BE2C (cell line): ENCODE data around the gene ELOVL6.

ENCODE experiments used
- DNase-seq: peaks from one replicate; pipeline ENCODE4 v3.0.0-alpha.2; 2020
- H3K27me3 ChIP-seq: fragments of 250-450 bp; sonication (Bioruptor Pico); 2 replicates; pipeline ENCODE4 v1.5.1; 2020; ENCODE audit warnings: mild to moderate bottlenecking
- H3K36me3 ChIP-seq: fragments of 250-450 bp; sonication (Bioruptor Pico); 2 replicates; pipeline ENCODE4 v1.5.1; 2020; ENCODE audit warnings: mild to moderate bottlenecking
- H3K4me1 ChIP-seq: fragments of 250-450 bp; sonication (Bioruptor Pico); 2 replicates; pipeline ENCODE4 v1.5.1; 2020
- H3K4me3 ChIP-seq: 2 replicates; pipeline ENCODE4 v1.5.1; 2011; ENCODE audit warnings: low read depth, low read length
- H3K9me3 ChIP-seq: fragments of 250-450 bp; sonication (Bioruptor Pico); 2 replicates; pipeline ENCODE4 v1.5.1; 2020
- TF ChIP-seq, protein P1 (sequence below): IDR thresholded peaks from 2 replicates; pipeline ENCODE4 v1.5.1; 2012; ENCODE audit warnings: mild to moderate bottlenecking, low read depth, low read length

The ELOVL6 gene

DNA sequence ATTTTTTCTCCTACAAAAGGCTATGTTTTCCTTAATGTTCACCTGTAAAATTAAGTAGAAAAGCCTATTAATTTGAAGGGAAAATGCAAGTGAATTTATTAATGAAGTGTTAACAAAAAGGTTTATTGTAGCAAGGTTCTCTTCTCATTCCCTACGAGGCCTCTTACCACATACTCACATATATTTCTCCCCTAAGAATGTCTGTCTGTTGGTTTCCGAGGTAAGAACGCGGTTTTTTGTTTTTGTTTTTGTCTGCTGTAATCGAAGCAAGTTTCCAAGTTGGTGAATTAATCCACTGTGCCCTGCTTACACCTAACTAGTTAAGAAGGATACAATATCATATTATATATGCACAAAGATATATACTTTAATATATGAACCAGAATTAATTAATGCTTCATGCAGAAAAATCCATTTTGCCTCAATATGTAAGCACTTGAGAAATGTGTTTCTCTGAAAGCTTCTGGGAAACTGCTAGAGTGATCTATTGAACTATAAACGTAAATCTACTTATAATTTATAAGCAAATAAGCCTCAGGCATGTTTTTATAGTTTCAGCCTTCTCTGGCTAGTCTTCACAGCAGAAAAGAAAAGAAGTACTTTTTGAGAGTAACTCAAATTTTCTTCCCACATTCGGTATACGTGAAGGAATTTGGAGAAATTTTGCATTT lies 164.9 kb downstream of the ELOVL6 start:
- DNase-seq = no peak
- no peak overlapping the region for H3K4me3 ChIP-seq

DNA sequence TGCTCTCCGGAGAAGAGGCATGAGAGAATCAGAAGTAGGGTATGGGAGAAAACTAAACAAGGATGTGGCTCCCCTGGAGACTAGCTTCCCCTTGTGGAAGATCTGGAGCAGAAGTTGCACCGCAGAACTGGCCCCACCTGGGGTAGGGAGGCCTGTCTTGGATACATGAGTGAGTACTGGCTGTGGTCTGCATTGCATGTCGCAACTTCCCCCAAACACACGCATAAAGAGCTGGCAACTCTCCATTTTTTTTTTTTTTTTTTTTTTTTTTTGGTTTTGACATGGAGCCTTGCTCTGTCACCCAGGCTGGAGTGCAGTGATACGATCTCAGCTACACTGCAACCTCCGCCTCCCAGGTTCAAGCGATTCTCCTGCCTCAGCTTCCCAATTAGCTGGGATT lies 165.8 kb downstream of the ELOVL6 start:
- DNase-seq = no peak
- Histone ChIP-seq H3K36me3 (no peaks in the 10 kb centered on the region), H3K9me3 (no peaks in the 10 kb centered on the region), H3K4me1 (no peaks in the 10 kb centered on the region), H3K27me3 (no peaks in the 10 kb centered on the region), H3K4me3 (no peak overlapping the region)
- TF ChIP-seq, protein P1, sequence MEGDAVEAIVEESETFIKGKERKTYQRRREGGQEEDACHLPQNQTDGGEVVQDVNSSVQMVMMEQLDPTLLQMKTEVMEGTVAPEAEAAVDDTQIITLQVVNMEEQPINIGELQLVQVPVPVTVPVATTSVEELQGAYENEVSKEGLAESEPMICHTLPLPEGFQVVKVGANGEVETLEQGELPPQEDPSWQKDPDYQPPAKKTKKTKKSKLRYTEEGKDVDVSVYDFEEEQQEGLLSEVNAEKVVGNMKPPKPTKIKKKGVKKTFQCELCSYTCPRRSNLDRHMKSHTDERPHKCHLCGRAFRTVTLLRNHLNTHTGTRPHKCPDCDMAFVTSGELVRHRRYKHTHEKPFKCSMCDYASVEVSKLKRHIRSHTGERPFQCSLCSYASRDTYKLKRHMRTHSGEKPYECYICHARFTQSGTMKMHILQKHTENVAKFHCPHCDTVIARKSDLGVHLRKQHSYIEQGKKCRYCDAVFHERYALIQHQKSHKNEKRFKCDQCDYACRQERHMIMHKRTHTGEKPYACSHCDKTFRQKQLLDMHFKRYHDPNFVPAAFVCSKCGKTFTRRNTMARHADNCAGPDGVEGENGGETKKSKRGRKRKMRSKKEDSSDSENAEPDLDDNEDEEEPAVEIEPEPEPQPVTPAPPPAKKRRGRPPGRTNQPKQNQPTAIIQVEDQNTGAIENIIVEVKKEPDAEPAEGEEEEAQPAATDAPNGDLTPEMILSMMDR = no peak

More for the DNA sequence above, 164.9 kb downstream of the ELOVL6 start:
- TF ChIP-seq, protein P1 = no peak
- H3K36me3 ChIP-seq = no peaks in the 10 kb centered on the region
- no peaks in the 10 kb centered on the region for H3K27me3 ChIP-seq
- no peaks in the 10 kb centered on the region for H3K9me3 ChIP-seq
- no peaks in the 10 kb centered on the region for H3K4me1 ChIP-seq

DNA sequence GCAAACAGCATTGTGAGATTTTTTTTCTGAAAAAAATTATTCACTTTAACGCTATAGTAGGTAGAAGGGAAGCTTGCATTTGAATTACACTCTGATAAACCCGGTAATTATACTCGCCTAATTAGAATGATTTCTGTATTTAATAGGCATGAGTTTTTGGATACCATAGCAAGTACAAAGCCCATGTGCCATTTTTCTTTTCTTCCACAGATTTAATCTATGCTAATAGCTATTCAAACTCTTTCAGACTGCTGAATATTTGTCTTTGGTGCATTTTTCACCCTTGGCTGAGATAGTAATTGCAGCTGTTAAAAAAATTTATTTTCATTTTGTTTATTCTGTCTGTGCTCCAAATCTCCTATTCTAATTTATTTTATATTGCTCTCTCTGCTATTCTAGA lies 172.7 kb downstream of the ELOVL6 start:
- TF ChIP-seq, protein P1 = no peak

DNA sequence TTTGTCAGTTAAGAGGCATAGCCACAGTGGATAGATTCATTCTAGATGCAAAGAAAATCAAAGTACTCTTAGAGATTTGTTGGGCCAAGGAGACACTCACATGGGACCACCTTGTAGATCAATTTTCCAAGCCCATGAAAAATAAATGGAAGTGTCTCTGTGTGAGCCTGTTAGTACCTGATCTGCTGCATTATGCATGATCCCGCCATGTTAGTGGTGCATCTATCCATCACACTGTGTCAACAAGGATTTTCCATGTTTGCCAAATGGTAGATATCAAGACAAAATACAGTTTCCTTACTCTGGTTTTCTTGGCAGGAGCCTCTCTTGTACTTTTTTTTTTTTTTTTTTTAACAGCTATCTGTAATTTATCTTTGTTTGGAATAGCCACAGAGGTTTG lies 173.4 kb downstream of the ELOVL6 start:
- H3K9me3 ChIP-seq = no peaks in the 10 kb centered on the region
- TF ChIP-seq, protein P1 = no peak
- no peak for DNase-seq
- peaks cover 12% of the 10 kb centered on the region; the same call in 1 of the 2 replicates for H3K27me3 ChIP-seq
- no peaks in the 10 kb centered on the region for H3K36me3 ChIP-seq
- H3K4me1 ChIP-seq = no peaks in the 10 kb centered on the region
- no peak overlapping the region for H3K4me3 ChIP-seq

More for the DNA sequence above, 172.7 kb downstream of the ELOVL6 start:
- H3K9me3 ChIP-seq = no peaks in the 10 kb centered on the region
- no peak for DNase-seq
- no peak overlapping the region for H3K4me3 ChIP-seq
- H3K27me3 ChIP-seq = peaks cover 9% of the 10 kb centered on the region; the same call in 1 of the 2 replicates
- no peaks in the 10 kb centered on the region for H3K4me1 ChIP-seq
- no peaks in the 10 kb centered on the region for H3K36me3 ChIP-seq

DNA sequence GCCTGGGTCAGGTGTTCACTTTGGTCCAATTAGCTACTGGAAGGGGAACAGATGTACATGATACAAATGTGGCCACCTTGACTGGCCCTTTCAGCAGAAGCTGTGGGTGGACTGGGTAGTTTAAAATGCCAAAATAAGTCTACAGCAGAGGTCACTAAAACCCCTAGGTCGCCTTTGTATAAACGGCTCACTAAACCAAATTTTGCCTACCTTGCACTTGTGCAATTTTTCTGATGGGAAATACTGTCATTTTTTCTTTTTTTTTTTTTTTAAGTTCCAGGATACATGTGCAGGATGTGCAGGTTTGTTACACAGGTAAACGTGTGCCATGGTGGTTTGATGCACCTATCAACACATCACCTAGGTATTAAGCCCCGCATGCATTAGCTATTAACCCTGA lies 176.0 kb downstream of the ELOVL6 start:
- H3K36me3 ChIP-seq = no peaks in the 10 kb centered on the region
- H3K4me1 ChIP-seq = no peaks in the 10 kb centered on the region
- H3K9me3 ChIP-seq = no peaks in the 10 kb centered on the region
- TF ChIP-seq, protein P1 = no peak
- DNase-seq = no peak
- H3K4me3 ChIP-seq = no peak overlapping the region
- peaks cover 12% of the 10 kb centered on the region; the same call in 1 of the 2 replicates for H3K27me3 ChIP-seq

DNA sequence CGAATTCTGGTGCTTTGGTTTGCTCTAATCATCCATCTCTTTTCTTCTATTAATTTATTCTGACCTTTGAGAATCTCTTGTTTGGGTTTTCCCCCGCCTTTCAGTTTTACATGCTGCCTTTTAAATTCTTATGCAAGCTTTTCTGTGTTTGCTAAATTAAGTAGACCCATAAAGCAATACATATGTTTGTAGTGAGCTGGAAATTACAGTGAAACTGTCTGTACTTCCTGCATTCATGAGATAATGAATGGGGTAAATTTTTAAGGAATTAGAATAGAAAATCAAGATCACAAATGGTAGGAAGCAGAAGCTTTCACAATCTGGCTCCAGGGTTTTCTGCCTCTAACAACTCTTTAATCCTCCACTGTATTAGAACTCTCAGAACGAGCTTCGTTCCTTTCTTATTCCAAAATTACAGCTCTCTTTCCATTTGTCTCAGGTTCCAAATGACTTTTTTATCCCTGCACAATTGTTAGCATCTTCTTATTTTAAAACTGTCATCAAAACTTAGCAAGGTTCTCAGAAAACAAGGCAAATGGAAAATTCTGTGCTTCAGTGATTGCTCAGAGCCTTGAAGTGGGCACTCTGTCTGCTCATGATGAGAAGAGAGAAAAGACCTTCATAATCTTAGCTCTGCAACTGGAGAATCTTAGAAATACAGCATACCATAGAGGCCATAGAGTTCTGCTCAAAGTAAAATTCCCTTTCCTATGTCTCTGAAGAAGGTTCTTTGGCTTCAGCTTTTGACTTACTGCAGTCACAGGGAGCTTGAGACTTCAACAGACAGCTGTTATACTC lies 177.6 kb downstream of the ELOVL6 start:
- H3K4me1 ChIP-seq = no peaks in the 10 kb centered on the region
- H3K4me3 ChIP-seq = no peak overlapping the region
- H3K27me3 ChIP-seq = peaks cover 9% of the 10 kb centered on the region; the same call in 1 of the 2 replicates
- no peaks in the 10 kb centered on the region for H3K9me3 ChIP-seq
- no peak for DNase-seq
- H3K36me3 ChIP-seq = no peaks in the 10 kb centered on the region
- TF ChIP-seq, protein P1 = no peak
